ENCODE measurements around the gene ZNF691.
"Not testable (repeated sequence)": the region's sequence is repeated elsewhere in the genome, so short reads cannot be mapped to it uniquely, and the experiment has no call there.

GRCh38 chr1:42859366-42859765 is 13.0 kb downstream of the ZNF691 start:
- not testable (repeated sequence) for TF ChIP-seq CTCF, POLR2A (IDR thresholded peaks at IDR 0.05)

Measured in lower leg skin (tissue), 3 donors.